Heart right ventricle (tissue), 16 donors: ENCODE data around the gene C1QC. TPM values are rescaled to one million over a fixed set of nuclear protein-coding genes. Genes with fewer than 3 reads are reported as not detected.
A peak's percentile ranks its signal among the peaks of the same experiment; 100 is the strongest.

ENCODE experiments used
- ATAC-seq, 8 donors: fragments of 200-7000 bp; cut with Tn5 transposase; one replicate each; pipeline ENCODE4 v1.9.1; 2020; ENCODE audit warnings: mild to moderate bottlenecking in 8 of 8, moderate library complexity in 8 of 8, moderate number of reproducible peaks in 1 of 8
- DNase-seq, 2 donors: peaks; one replicate each; pipeline ENCODE4 v3.0.0-alpha.2; 2020
- H3K27ac ChIP-seq, 10 donors: fragments of 200-600 bp; sonication (generic) in 2 of 10; one replicate each; pipeline versions ENCODE4 v1.5.0 to v1.8.0; 2020 to 2022; ENCODE audit warnings: mild to moderate bottlenecking in 3 of 10
- H3K27me3 ChIP-seq, 7 donors: fragments of 200-600 bp; one replicate each; pipeline ENCODE4 v1.8.0; 2021 to 2022; ENCODE audit warnings: mild to moderate bottlenecking in 2 of 7
- H3K36me3 ChIP-seq, 9 donors: fragments of 200-600 bp; sonication (generic) in 1 of 9; one replicate each; pipeline versions ENCODE4 v1.5.0 to v1.8.0; 2020 to 2022; ENCODE audit warnings: mild to moderate bottlenecking in 2 of 9
- H3K4me1 ChIP-seq, 9 donors: fragments of 200-600 bp; sonication (generic) in 1 of 9; one replicate each; pipeline versions ENCODE4 v1.5.0 to v1.8.0; 2020 to 2022; ENCODE audit warnings: mild to moderate bottlenecking in 4 of 9
- H3K4me3 ChIP-seq, 10 donors: fragments of 200-600 bp; sonication (generic) in 2 of 10; one replicate each; pipeline versions ENCODE4 v1.5.0 to v1.8.0; 2020 to 2022; ENCODE audit warnings: mild to moderate bottlenecking in 7 of 10, moderate library complexity in 2 of 10
- H3K9me3 ChIP-seq, 11 donors: fragments of 200-600 bp in 10 of 11; sonication (generic) in 2 of 11; one replicate each; pipeline versions ENCODE4 v1.5.0 to v1.8.0; 2013 to 2022; ENCODE audit warnings: mild to moderate bottlenecking in 2 of 11, control low read depth in 1 of 11, moderate library complexity in 1 of 11
- CTCF ChIP-seq, 9 donors: fragments of 200-600 bp; sonication (generic) in 2 of 9; IDR thresholded peaks; one replicate each; pipeline versions ENCODE4 v1.5.0 to v1.8.0; 2021 to 2022; ENCODE audit warnings: antibody characterized with exemption in 9 of 9, mild to moderate bottlenecking in 5 of 9, moderate library complexity in 1 of 9
- WGBS, 2 donors: extraction: QIAGEN DNeasy Blood & Tissue Kit; methylation state at CpG; one replicate each; pipeline ENCODE4 v1.1.7; 2013; ENCODE audit warnings: inconsistent platforms in 1 of 2; 5-methylcytosine and 5-hydroxymethylcytosine counted together
- intact Hi-C, 10 donors: fragments of 100-400 bp; cut with DNase I; formaldehyde crosslinking; loops; one replicate each; pipeline versions ENCODE4 v1.11.1 to v1.14.2; 2022
- polyA plus RNA-seq, 2 donors: library from polyadenylated mRNA; stranded (reverse); fragments of 200-250 nt; gene quantifications; one replicate each; pipeline ENCODE4 v1.2.3, GENCODE V29; 2013
- total RNA-seq, 10 donors: library from RNA; stranded (reverse); fragmentation: NEBNext Ultra II Directional in 3 of 10; extraction: Animal tissue kit (Norgen Biotek cat#: 25700) in 3 of 10; gene quantifications; one replicate each; pipeline versions ENCODE4 v1.2.1 to v1.2.4, GENCODE V29; 2021 to 2023
- donor health status: Arrhythmogenic right ventricular cardiomyopathy.
- donor health status: ischemic (EF 13 %, LVEDD 7.1; RV severe dilation, severe dysfunction).
- donor health status: healthy with polysubstance abuse.
- donor health status: DM: no; HTN: yes; CAD: no.
- donor health status: DM: no; HTN: no; CAD: no.
- donor health status: ischemic (EF 25% LVEDD 6.9; RV normal size, moderate dysfunction).
- donor health status: ischemic (EF 25% LVEDD 5.7; RV mildly dilated, moderate dysfunction).
- donor health status: healthy.
- donor health status: DM: yes; HTN: yes; CAD: no.
- donor health status: Ischemic cardiomyopathy.
- donor health status: ischemic (EF 35%, LVEDD 5.7; RV mildly dilated, moderate dysfunction).
- donor health status: nonischemic (EF 11% LVEDD 7.7; RV severe dilation, severe dysfunction).
- donor health status: DM: yes; HTN: yes; CAD: no.
- donor health status: PGD.
- donor health status: ischemic (EF 29% LVEDD 5.4; RV normal size, mild dysfunction).
- donor health status: nonischemic (EF 23%, LVEDD 6.1; RV moderate dilation, normal function).

The C1QC gene
- total and polyA plus RNA-seq, 12 donors: 15.9 to 389 (median 27.8) TPM

GRCh38 chr1:22626237-22627157, 16.9 kb upstream of the C1QC start:
- intact Hi-C loops: no loop called here
- H3K27ac ChIP-seq: no peak overlapping the region
- WGBS, 2 donors: 18 to 20% methylated on average over 20 of the region's 20 CpGs
- no peak for TF ChIP-seq CTCF (IDR thresholded peaks at IDR 0.05)
- H3K36me3 ChIP-seq: no peaks in the 10 kb centered on the region
- H3K9me3 ChIP-seq: no peaks in the 10 kb centered on the region
- no peaks in the 10 kb centered on the region for H3K4me1 ChIP-seq
- DNase-seq: no peak
- peaks cover 0 to 81% (median 69%) of the 10 kb centered on the region in 7 donors for H3K27me3 ChIP-seq
- peak in 1 of 8 donors; percentile 43 for ATAC-seq
- H3K4me3 ChIP-seq: no peak overlapping the region

- DNase-seq (no peak), ATAC-seq (no peak)
- no peak overlapping the region for H3K27ac ChIP-seq
- peaks cover 0 to 76% (median 61%) of the 10 kb centered on the region in 7 donors for H3K27me3 ChIP-seq
- TF ChIP-seq CTCF (IDR thresholded peaks at IDR 0.05): no peak
- no peak overlapping the region for H3K4me3 ChIP-seq
- H3K4me1 ChIP-seq: no peaks in the 10 kb centered on the region
- no peaks in the 10 kb centered on the region for H3K9me3 ChIP-seq
- WGBS, 2 donors: 62 to 65% methylated on average over 5 of the region's 5 CpGs
- intact Hi-C loops: no loop called here
- H3K36me3 ChIP-seq: no peaks in the 10 kb centered on the region
These were observed 16.1 kb upstream of the C1QC start for GRCh38 chr1:22627331-22627730.

GRCh38 chr1:22628698-22629444, 14.6 kb upstream of the C1QC start:
- Histone ChIP-seq H3K27me3 (peaks cover 0 to 79% (median 50%) of the 10 kb centered on the region in 7 donors), H3K27ac (no peak overlapping the region), H3K9me3 (no peaks in the 10 kb centered on the region), H3K4me1 (no peaks in the 10 kb centered on the region), H3K4me3 (no peak overlapping the region), H3K36me3 (no peaks in the 10 kb centered on the region)
- TF ChIP-seq CTCF (IDR thresholded peaks at IDR 0.05): no peak
- DNase-seq: no peak
- WGBS, 2 donors: 39 to 44% methylated on average over 11 of the region's 11 CpGs
- ATAC-seq: no peak
- intact Hi-C loops: no loop called here

GRCh38 chr1:22629886-22630285, 13.5 kb upstream of the C1QC start:
- TF ChIP-seq CTCF (IDR thresholded peaks at IDR 0.05): no peak
- no peaks in the 10 kb centered on the region for H3K4me1 ChIP-seq
- no peak overlapping the region for H3K27ac ChIP-seq
- no peak for DNase-seq
- WGBS, 2 donors: 30 to 37% methylated on average over 2 of the region's 2 CpGs
- no peaks in the 10 kb centered on the region for H3K9me3 ChIP-seq
- ATAC-seq: no peak
- H3K27me3 ChIP-seq: peaks cover 0 to 72% (median 45%) of the 10 kb centered on the region in 7 donors
- H3K4me3 ChIP-seq: no peak overlapping the region
- intact Hi-C loops: loop anchor here in 3 of 10 donors (10.0 kb wide), 3 partner anchors 85 to 105 kb away; no protein-coding TSS in a partner anchor
- H3K36me3 ChIP-seq: no peaks in the 10 kb centered on the region
